GM21529 (cell line): ENCODE results near the gene ERGIC1.

Source experiments
- ATAC-seq: cut with Tn5 transposase; IDR thresholded peaks from one replicate; pipeline ENCODE4 v1.9.1; 2021; ENCODE audit not compliant: unreplicated experiment

The ERGIC1 gene

DNA sequence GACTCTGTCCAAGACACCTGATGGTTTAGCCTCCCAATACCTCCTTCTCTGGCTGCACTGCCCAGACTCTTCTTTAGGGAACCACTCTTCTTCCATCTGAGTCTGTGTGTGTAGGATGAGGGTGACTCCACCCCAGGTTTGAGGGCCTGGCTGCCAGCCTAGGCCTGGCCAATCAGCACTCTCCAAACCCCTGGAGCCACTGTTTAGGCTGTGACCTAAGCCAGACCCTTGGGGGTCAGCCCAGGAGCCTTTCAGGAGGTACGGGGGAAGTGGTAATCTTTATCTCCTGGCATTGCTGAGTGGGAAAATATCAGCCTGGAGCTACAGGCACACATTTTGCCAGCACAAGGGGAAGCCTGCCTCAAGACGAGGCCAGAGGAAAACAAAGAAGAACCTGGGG is 6.2 kb upstream of the ERGIC1 start:
- no peak for ATAC-seq

DNA sequence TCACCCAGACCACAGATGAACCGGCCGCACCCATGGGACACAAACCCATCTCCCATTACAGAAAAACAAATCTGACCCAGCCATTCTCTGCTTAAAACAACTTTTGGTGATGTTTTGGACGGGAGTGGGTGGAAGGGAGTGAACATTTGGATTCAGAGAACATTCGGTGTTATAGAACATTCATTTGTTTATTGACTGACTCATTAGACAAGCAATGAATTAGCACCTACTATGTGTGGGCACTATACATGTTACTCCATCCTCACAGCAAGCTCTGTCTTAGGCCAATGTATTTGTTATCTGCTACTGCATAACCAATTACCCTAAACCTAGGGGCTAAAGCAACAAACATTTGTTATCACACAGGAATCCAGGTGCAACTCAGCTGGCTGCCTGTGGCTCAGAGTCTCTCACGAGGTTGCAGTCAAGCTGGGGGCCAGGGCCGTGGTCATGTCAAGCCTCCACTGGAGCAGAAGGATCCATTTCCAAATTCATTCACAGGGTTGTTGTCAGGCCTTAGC is 5.1 kb upstream of the ERGIC1 start:
- no peak for ATAC-seq

DNA sequence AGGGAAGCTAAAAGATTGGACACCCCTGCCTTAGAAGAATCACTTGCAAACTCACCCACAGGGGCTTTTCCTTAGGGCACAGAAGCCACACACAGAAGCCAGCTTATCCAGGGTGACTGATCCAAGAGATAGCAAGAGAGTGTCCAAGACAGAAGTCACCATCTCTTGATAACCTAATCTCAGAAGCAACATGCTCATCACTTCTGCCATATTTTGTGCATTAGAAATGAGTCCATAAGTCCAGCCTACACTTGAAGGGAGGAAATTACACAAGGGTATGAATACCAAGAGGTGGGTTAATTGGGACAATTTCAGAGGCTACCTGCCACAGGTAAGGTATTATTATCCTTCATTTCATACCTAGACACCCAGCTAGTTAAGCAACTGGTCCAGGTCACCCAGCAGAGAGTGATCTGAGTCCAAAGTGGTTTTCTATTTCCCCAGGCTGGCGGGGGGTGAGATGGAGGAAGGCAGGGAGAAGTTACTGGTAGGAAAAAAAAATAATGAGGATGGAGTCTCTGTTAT is 3.7 kb upstream of the ERGIC1 start:
- ATAC-seq = no peak

DNA sequence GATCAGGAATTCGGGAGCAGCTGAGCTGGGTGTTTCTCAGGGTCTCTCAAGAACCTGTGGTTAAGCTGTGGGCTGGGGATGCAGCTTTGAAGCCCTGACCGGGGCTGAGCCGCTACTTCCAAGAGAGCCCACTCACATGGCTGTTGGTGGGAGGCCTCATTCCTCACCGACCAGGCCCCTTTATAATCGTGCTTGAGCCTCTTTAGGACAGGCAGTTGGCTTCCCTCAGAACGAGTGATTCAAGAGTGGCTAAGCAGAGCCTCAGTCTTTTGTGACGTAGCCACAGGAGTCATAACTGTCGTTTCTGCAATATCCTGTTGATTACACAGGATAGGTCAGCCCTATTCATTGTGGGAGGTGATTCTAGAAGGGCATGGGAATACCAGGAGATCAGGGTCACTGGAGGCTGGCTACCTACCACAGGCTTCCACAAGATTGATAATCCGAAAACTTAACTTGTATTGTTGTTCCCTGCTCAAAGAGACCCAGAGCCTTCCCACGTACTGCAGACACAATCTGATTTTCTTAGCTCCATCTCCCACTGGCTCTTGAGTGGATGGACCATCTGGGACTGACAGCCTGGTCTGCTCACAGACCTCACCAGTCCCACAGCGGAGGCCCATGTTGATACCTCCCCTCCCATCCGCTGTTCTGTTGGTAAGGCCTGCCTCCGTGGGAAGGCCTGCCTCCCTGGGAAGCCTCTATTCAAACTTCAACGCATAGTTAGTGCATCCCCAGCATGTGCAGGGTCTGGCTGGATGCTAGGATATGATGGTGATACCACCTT is 3.0 kb upstream of the ERGIC1 start:
- no peak for ATAC-seq

DNA sequence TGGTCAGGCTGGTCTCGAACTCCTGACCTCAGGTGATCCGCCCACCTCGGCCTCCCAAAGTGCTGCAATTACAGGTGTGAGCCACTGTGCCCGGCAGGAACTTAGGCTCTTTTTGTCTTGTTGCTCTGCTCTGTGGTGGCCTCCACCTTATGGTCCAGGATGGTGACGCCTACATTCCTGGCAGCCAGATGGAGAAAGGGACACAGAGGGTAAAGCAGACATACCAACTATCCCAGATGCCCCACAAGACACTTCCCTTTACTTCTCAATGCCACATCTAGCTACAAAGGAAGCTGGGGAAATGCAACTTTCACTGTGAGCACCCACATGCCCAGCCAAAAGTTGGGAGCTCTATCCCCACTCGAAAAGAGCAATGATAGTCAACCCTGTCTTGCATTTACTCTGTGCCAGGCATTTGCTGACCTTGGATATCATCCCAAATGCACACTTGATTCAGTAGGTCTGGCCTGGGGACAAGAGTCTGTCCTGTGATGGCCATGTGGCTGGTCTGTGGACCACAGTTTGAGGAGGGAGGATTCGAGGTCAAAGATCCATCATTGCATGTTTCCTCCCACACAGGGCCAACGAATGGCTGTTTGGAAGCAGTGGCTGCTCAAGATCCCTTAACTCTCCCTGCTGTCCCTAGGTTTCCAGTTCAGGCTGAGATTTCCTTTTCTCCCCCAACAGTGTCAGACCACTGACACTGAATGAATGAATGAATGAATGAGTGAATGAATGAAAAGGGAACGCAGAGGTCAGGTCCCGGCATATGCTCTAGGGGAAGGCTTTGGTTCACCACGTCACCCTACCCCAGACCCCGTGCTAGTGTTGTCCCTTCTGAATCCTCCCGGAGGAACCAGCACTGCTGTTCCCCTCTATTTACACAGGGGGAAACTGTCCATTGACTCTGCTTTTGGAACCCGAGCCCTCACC is 1.4 kb upstream of the ERGIC1 start:
- no peak for ATAC-seq

DNA sequence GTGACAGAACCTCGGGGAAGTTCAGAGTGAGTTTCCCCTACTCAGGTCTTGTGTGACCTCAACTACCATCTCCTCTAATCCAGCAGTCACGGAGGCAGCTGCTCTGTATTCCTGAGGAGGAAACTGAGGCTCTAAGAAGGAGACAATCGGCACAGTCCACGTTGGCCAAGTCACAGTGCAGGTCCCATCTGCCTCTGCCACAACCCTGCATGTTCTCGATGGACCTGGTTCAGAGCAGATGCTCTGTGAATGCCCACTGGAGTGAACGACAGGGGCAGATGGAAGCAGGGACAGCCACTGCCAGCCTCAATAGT is 722 bp upstream of the ERGIC1 start:
- ATAC-seq = no peak

DNA sequence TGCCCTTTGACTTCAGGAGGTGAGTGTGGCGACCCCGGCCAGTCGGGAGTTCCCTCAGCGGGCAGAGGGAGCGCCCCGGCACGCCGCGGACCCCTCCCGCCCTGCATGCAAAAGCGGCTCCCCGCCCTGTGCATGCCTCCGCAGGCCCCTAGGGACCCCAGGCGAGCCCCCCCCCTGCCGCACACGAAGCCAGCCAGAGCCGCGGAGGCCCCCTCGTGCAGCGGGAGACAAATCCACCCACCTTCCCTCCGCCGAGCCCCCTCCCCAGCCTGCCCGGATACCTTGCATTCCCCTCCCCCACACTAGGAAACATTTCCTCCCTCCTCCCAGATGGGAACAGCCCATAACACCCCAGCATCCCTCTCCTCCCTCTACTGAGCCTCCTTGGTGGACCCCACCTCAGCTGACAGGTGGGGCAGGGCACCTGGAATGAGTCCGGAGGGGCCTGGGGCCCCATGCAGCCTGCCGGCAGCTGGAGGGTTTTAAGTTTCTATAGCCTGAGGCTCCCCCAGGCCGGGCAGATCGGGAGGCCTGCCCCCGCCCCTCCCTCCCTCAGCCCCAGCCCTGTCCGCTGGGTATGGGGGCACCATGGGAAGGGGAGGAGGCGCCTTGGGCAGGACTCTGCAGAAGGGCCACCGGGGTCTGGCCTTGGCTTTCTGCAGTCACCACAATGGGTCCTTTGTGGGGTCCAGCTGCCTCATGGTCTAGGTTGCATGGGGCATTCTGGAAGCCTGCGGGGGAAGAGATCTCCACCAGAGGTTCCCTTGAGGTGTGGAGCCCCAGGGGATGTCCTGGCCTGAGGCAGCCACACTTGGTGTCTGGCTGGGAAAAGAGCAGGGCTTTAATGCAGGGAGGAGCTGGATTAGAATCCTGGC is 601 bp downstream of the ERGIC1 start:
- ATAC-seq = peak; percentile 20

DNA sequence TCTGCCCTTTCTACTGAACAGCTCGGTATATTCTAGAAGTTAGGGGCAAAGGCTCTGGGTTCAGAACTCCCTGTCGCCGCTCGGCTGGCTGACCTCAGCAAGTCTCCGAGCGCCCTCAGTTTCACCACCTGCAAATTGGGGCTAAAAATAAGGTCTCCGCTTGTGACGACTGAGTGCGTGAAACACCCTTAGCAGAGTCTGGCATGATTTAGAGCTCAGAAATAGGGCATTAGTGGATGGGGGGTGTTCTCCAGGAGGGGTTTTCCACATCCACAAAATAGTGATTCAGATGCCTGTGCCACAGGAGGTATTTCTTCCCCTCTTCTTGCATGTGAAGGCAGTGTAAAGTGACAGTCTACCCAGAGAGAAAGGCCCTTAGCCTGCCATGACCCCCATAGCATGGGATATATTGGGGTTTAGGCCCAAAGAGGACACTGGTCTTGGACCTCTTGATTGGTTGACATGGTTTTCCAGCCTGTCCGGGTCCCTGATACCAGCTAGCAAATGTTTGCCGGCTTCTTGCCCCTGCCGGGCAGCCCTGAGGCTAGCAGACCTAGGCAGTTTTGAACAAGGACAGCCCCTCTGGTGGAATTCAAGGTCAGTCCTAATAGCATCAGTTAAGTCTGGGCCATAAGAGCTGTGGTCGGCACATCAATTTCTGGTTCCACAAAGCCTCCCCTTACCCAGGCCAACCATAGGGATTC is 1.4 kb downstream of the ERGIC1 start:
- no peak for ATAC-seq

DNA sequence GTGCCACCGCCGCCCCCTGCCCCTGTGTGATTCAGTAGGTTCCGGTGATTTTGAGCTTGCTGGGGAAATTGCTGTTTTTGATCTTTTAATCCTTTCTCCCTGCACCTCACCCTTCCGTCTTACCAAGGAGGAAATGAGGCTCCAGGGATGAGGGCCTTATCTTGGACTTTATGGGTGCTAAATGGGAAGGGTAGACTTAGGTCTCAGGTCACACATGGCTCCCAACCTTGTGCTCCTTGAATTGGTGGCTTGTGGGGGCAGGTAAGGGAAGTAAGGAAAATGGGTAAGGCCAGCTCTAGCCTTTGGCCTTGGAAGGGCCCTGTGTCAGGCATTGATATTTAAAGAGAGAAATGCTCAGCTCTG is 1.9 kb downstream of the ERGIC1 start:
- ATAC-seq = no peak

DNA sequence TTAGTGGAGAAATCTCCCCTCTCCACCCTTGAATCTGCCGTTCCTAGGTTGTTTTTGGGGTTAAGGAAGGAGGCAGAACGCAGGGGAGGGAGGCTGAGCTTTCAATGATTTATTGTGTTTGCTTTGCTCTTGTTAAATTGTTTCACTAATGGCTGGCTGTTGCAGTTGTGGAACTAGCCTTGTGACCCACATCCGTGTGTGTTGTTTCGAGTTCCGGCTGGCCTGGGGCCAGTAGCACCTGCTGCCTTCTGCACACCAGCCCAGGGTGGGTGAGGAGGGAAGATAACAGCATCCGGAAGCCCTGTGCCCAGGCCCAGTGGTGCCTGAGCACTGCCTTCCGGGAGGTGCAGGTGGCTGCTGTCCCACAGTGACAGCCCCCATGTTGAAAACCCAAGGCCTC is 3.6 kb downstream of the ERGIC1 start:
- peak; percentile 76 for ATAC-seq

DNA sequence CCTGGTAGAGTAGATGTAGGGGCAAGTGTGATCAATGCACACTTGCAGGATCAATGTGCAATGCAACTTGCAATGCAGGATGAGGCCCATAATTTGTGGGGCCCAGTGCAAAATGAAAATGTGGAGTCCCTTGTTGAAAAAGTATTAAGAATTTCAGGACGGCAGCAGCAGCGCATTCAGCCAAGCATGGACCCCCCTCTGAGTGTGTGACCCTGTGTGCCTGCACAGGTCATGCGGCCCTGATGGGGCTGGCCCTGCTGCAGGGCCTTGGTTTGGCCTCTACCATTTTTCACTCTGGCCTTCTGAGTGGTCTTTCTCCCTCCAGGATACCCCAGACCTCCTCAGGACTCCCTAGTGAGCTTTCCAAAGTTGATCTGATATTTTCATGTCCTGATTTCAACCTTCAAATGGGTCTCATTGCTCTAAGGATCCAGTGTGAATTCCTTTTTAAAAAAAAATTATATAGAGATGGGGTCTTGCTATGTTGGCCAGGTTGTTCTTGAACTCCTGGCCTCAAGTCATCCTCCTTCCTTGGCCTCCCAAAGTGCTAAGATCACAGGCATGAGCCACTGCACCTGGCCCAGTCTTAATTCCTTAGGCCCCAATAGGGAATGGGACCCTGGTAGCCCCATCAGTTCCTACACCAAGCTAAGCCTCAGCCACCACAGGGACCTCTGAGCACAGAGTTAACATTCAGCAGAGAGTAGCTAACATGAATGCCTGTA is 4.3 kb downstream of the ERGIC1 start:
- ATAC-seq = no peak

DNA sequence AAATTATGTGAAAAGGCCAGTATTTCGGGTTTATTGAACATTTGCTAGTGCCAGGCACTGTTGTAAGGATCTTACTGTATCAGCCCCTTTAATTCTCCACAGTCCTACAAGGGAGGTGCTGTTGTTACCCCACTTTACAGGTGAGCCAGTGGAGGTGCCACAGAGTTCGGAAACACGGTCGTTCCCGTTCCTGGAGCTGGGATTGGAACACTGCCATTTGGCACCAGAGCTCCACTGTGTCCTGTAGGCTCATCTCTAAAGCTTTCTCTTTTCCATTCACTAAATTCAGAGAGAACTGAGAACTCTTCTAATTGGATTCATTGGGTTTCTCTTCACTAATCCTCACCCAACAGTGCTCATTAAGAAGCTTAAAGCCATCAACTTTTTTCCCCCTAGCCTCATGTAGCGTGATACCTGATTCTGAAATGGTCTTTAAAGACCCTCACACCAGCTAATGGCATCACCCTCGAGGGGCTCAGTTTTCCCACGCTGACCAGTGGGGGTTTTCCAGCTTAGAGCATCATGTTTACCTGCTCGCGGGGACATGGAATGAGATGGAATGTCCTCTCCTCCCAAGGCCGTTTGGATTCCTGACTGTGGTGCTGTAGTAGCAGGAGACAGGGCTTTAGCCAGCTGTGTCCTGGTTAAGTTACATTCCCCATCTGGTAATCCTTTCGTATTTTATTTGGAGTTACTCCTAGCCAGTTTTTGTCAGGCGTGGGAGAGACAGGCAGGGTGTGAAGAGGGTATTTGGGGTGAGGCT is 5.8 kb downstream of the ERGIC1 start:
- ATAC-seq = no peak

DNA sequence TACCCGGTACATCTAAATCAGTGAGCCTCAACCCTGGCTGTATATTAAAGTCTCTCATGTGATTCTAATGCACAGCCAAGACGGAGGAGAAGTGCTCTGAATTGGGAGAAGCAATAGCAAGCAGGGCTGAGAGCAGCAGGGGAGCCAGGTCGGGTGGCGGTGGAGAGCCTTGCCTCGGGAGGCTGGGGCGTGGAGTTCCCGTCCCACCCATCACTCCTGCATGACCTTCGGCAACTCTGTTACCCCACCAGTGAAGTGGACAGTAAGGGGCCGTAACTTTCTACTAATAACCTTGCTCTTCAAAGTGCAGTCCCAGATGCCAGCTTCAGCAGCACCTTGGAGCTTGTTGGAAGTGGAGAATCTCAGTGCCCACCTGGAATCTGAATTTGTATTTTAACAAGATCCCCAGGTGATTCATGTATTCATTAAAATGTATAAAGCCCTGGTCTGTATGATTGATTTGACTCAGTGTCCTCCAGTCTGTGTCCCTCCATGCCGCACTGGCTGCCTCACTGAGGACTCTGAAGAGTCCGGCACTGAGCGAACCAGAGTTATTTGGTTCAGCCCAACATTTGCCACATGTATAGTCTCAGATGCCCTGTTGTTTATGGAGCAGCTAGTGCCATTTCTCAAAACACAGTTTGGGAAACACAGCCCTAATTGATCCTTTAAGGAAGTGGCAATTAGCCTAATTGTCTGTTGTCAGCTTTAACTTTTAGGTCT is 6.5 kb downstream of the ERGIC1 start:
- no peak for ATAC-seq

DNA sequence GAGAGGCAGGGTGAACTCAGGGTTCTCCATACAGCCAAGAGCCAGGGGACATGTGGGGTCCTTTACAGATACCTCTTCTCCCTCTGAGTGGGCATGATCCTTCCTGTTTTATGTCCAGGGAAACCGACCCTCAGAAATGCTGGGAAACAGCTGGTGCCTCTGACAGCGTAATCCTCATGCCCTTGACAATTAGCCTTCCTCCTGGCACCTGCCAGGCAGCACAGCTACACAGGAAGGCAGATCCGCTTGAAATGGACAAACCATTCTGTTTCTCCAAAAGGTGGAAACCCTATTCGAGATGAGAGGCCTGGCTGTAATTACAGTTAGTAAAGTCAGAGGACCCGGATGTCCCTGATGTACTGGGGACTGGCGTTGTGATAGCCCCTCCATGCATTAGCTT is 7.2 kb downstream of the ERGIC1 start:
- no peak for ATAC-seq

DNA sequence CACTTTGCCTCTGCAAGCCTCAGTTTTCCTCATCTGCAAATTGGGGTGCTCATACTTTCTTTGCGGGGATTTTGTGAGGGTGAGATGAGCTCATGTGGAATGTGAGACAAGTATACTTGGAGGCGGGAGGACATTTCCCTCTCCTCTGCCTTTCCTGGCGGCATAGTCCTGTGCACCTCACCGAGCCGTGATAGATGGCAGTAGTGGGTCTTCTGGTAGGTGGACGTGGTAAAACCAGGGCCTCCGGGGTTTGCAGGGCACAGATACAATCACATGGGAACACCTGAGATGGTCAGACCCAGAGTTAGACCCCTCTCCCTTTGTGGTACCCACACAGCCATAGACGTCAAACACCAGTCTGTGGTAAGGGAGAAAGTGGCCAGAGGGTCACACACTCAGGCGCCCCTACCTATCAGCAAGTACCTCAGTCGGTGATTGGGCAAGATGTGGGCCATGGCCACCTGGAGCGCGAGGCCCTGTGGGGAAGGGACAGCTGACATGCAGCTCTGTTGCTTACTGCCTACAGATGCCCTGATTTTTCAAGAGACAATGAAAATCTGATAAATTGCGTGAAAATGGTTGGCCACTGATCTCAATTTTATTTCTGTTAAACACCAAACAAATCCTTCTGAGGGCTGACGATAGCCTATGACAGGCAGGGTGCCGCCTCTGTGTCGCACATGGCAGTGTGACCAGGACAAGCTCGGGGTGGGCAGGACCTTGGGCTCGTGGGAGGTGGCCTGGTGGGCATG is 9.9 kb downstream of the ERGIC1 start:
- no peak for ATAC-seq

DNA sequence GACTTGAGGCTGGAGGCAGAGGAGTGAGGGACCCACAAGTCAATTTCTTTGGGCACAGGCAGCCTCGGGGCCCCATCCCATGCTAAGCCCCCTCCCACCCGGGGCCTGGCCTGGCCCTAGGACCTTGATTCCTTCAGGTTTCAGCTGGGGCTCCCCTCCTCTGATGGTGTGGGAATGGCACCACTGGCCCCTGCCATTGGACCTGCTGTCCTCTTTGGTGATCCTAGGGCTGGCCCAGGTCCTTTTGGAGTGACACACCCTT is 10.5 kb downstream of the ERGIC1 start:
- ATAC-seq = no peak

DNA sequence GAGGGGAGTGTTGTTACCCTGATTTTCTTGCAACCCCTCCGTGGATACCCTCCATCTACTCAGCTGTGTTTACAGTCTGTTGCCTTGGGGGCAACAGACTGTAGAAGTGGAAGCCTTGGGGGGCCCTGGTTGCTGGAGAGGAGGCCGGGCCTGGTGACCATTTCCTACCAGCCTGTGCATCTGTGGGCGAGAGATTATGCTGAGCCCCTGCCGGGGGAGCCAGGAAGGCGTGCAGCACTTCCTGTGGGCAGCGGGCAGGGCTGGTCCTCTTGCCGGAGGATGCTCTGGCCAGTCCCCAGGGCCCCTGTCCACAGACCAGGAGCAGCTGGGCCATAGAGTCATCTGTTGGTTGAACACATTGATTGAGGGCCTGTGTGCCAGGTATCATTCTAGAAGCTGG is 11.1 kb downstream of the ERGIC1 start:
- no peak for ATAC-seq

DNA sequence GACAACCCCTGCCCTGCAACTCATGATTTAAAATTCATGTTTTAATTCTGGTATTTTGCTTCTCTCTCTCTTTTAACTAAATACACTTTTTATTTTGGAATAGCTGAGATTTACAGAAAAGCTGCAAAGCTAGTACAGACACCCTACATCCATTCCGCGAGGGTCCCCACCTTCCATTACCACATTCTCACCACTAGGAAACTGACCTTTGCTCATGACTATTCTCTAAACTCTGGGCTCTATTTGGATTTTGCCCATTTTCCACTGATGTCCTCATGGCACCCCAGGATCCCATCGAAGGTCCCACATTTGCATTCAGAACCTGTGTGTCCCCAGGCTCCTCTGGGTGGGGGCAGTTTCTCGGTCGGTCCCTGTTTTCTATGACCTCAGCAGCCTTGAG is 11.5 kb downstream of the ERGIC1 start:
- no peak for ATAC-seq
